Transverse colon (tissue), 1 donor: Measurements from ENCODE around the gene NOC2L.
"Not testable (repeated sequence)": the region's sequence is repeated elsewhere in the genome, so short reads cannot be mapped to it uniquely, and the experiment has no call there.

Source experiments
- EP300 ChIP-seq: sonication (generic); formaldehyde crosslinking; IDR thresholded peaks from one replicate; pipeline ENCODE4 v1.6.1; 2017; ENCODE audit warnings: antibody characterized with exemption, low read depth
- POLR2A ChIP-seq: fragments of 450-650 bp; IDR thresholded peaks from one replicate; pipeline ENCODE4 v1.6.1; 2016; ENCODE audit warnings: antibody characterized with exemption, mild to moderate bottlenecking, moderate library complexity

- TF ChIP-seq POLR2A, EP300: not testable (repeated sequence)
Measured at GRCh38 chr1:946811-947210, 12.2 kb downstream of the NOC2L start.
